Naive thymus-derived CD4-positive, alpha-beta T cell (primary cell): ENCODE measurements around the gene TBC1D5. TPM values are rescaled to one million over a fixed set of nuclear protein-coding genes. Genes with fewer than 3 reads are reported as not detected.

Source experiments
- ATAC-seq: fragments of 150-1000 bp; cut with Tn5 transposase; 2 replicates; pipeline ENCODE4 v1.10.0; 2021; ENCODE audit warnings: mild to moderate bottlenecking, moderate library complexity
- CTCF ChIA-PET: fragments of 350-600 bp; sonication (Branson Sonifier 250); formaldehyde crosslinking; loops from one replicate; lab custom pipeline; 2021; ENCODE audit warnings: antibody characterized with exemption; lab: Charles Lee
- POLR2A ChIA-PET: fragments of 350-600 bp; sonication (Branson Sonifier 250); formaldehyde crosslinking; loops from one replicate; lab custom pipeline; 2021; ENCODE audit warnings: antibody characterized with exemption, inconsistent platforms; lab: Charles Lee
- DNase-seq, 9 donors: peaks; one replicate each; pipeline versions ENCODE4 v3.0.0 to v3.0.0-alpha.2; 2020 to 2022; ENCODE audit warnings: mixed read lengths in 1 of 9
- H3K27ac ChIP-seq: one replicate; pipeline ENCODE4 v1.7.0; 2013; ENCODE audit warnings: mild to moderate bottlenecking, low read depth, low read length, moderate library complexity
- H3K27me3 ChIP-seq, 2 donors: one replicate each; pipeline ENCODE4 v1.7.0; 2013; ENCODE audit warnings: low read length in 2 of 2, mild to moderate bottlenecking in 2 of 2, moderate library complexity in 2 of 2; ENCODE audit not compliant: control insufficient read depth in 2 of 2, insufficient read depth in 2 of 2
- H3K36me3 ChIP-seq, 3 experiments: 1 replicate in 2 of 3; 2 replicates in 1 of 3; pipeline ENCODE4 v1.7.0; 2013; ENCODE audit warnings: low read length in 3 of 3, mild to moderate bottlenecking in 3 of 3, moderate library complexity in 1 of 3; ENCODE audit not compliant: insufficient read depth in 3 of 3, control insufficient read depth in 2 of 3
- H3K4me1 ChIP-seq, 2 donors: one replicate each; pipeline ENCODE4 v1.7.0; 2013; ENCODE audit warnings: low read length in 2 of 2, mild to moderate bottlenecking in 2 of 2, moderate library complexity in 1 of 2; ENCODE audit not compliant: control insufficient read depth in 2 of 2, insufficient read depth in 2 of 2
- H3K4me3 ChIP-seq: 2 replicates; pipeline ENCODE4 v1.7.0; 2013; ENCODE audit warnings: mild to moderate bottlenecking, low read length
- H3K9me3 ChIP-seq, 3 experiments: 1 replicate in 2 of 3; 2 replicates in 1 of 3; pipeline ENCODE4 v1.7.0; 2013; ENCODE audit warnings: low read length in 3 of 3; ENCODE audit not compliant: control insufficient read depth in 2 of 3
- H3K27ac Mint-ChIP-seq, 9 donors: one replicate each; pipeline ENCODE4 v1.8.0; 2020 to 2022; ENCODE audit warnings: mixed read lengths in 9 of 9, mild to moderate bottlenecking in 8 of 9, moderate library complexity in 5 of 9, inconsistent platforms in 2 of 9
- H3K27me3 Mint-ChIP-seq, 5 donors: one replicate each; pipeline ENCODE4 v1.8.0; 2021 to 2022; ENCODE audit warnings: mixed read lengths in 5 of 5, mild to moderate bottlenecking in 1 of 5
- H3K36me3 Mint-ChIP-seq, 5 donors: one replicate each; pipeline ENCODE4 v1.8.0; 2020 to 2022; ENCODE audit warnings: mixed read lengths in 5 of 5, mild to moderate bottlenecking in 3 of 5, inconsistent platforms in 1 of 5
- H3K4me1 Mint-ChIP-seq, 7 donors: one replicate each; pipeline ENCODE4 v1.8.0; 2020 to 2022; ENCODE audit warnings: mixed read lengths in 7 of 7, mild to moderate bottlenecking in 3 of 7, inconsistent platforms in 1 of 7
- H3K4me3 Mint-ChIP-seq, 10 donors: one replicate each; pipeline ENCODE4 v1.8.0; 2020 to 2022; ENCODE audit warnings: mild to moderate bottlenecking in 10 of 10, mixed read lengths in 10 of 10, moderate library complexity in 6 of 10, inconsistent platforms in 2 of 10
- H3K9me3 Mint-ChIP-seq, 11 donors: one replicate each; pipeline ENCODE4 v1.8.0; 2020 to 2022; ENCODE audit warnings: mixed read lengths in 11 of 11, mild to moderate bottlenecking in 4 of 11, inconsistent platforms in 1 of 11, moderate library complexity in 1 of 11
- intact Hi-C, 2 donors: fragments of 100-400 bp; cut with micrococcal nuclease; formaldehyde crosslinking; loops; one replicate each; pipeline ENCODE4 v1.15.1; 2023
- polyA plus RNA-seq, 2 donors: library from polyadenylated mRNA; unstranded; fragments of 300-500 nt; fragmentation: Illumina TruSeq; gene quantifications; one replicate each; pipeline ENCODE4 v1.2.3, GENCODE V29; 2021
- total RNA-seq, 6 experiments: library from RNA in 5 of 6; stranded (reverse) in 5 of 6; gene quantifications; 1 replicate in 5 of 6; 2 replicates in 1 of 6; pipeline ENCODE4 v1.2.3 and lab custom pipeline; 2021 to 2026

TBC1D5 gene
- total and polyA plus RNA-seq, 7 experiments from 2014 or later = 30.5 to 54.0 (median 37.4) TPM

- peaks cover 0 to 4% (median 0%) of the 10 kb centered on the region in 7 donors for H3K4me1 Mint-ChIP-seq
- H3K4me3 ChIP-seq = no peak overlapping the region
- no peaks in the 10 kb centered on the region for H3K36me3 ChIP-seq
- H3K27ac Mint-ChIP-seq = no peak overlapping the region
- DNase-seq (no peak), ATAC-seq (no peak)
- H3K27me3 ChIP-seq = no peaks in the 10 kb centered on the region
- CTCF ChIA-PET = interaction anchor here (0.7 kb wide), 1 partner anchor 9 kb away, joined by 3 read pairs; no protein-coding TSS in a partner anchor
- H3K4me3 Mint-ChIP-seq = no peak overlapping the region
- POLR2A ChIA-PET = no interaction called here
- H3K36me3 Mint-ChIP-seq = peaks cover 0 to 65% (median 26%) of the 10 kb centered on the region in 5 donors
- intact Hi-C loops = no loop called here
- peaks cover 0 to 15% (median 0%) of the 10 kb centered on the region in 11 donors for H3K9me3 Mint-ChIP-seq
- no peak overlapping the region for H3K27ac ChIP-seq
- no peaks in the 10 kb centered on the region for H3K4me1 ChIP-seq
- H3K27me3 Mint-ChIP-seq = no peaks in the 10 kb centered on the region
- no peaks in the 10 kb centered on the region for H3K9me3 ChIP-seq
These were observed 286.4 kb downstream of the TBC1D5 start for GRCh38 chr3:17456046-17456445.

- H3K4me3 Mint-ChIP-seq = no peak overlapping the region
- H3K4me1 ChIP-seq = no peaks in the 10 kb centered on the region
- ChIA-PET CTCF (no interaction called here), POLR2A (no interaction called here)
- no peak for DNase-seq
- intact Hi-C loops = no loop called here
- H3K27ac ChIP-seq = no peak overlapping the region
- H3K27ac Mint-ChIP-seq = no peak overlapping the region
- H3K36me3 Mint-ChIP-seq = peaks cover under 1 to 46% (median 34%) of the 10 kb centered on the region in 5 donors
- peaks cover 0 to 4% (median 0%) of the 10 kb centered on the region in 7 donors for H3K4me1 Mint-ChIP-seq
- H3K9me3 Mint-ChIP-seq = peaks cover 0 to 3% (median 0%) of the 10 kb centered on the region in 11 donors
- no peaks in the 10 kb centered on the region for H3K36me3 ChIP-seq
- no peak for ATAC-seq
- no peaks in the 10 kb centered on the region for H3K27me3 ChIP-seq
- H3K4me3 ChIP-seq = no peak overlapping the region
- no peaks in the 10 kb centered on the region for H3K9me3 ChIP-seq
- no peaks in the 10 kb centered on the region for H3K27me3 Mint-ChIP-seq
These were observed 297.6 kb downstream of the TBC1D5 start for GRCh38 chr3:17444865-17445264.

GRCh38 chr3:17443142-17443541 lies 299.3 kb downstream of the TBC1D5 start:
- no peaks in the 10 kb centered on the region for H3K4me1 ChIP-seq
- Mint-ChIP-seq H3K27me3 (no peaks in the 10 kb centered on the region), H3K4me3 (no peak overlapping the region), H3K27ac (no peak overlapping the region), H3K9me3 (peaks cover 0 to 7% (median 0%) of the 10 kb centered on the region in 11 donors), H3K4me1 (peaks cover 0 to 4% (median 0%) of the 10 kb centered on the region in 7 donors), H3K36me3 (peaks cover 5 to 47% (median 40%) of the 10 kb centered on the region in 5 donors)
- no peaks in the 10 kb centered on the region for H3K27me3 ChIP-seq
- no peak overlapping the region for H3K4me3 ChIP-seq
- ChIA-PET CTCF (no interaction called here), POLR2A (no interaction called here)
- H3K36me3 ChIP-seq = no peaks in the 10 kb centered on the region
- H3K27ac ChIP-seq = no peak overlapping the region
- DNase-seq (no peak), ATAC-seq (no peak)
- no peaks in the 10 kb centered on the region for H3K9me3 ChIP-seq
- intact Hi-C loops = no loop called here

GRCh38 chr3:17442332-17443049 lies 299.9 kb downstream of the TBC1D5 start:
- no peak overlapping the region for H3K27ac Mint-ChIP-seq
- CTCF ChIA-PET = no interaction called here
- Histone ChIP-seq H3K36me3 (no peaks in the 10 kb centered on the region), H3K4me3 (no peak overlapping the region), H3K4me1 (no peaks in the 10 kb centered on the region), H3K27ac (no peak overlapping the region), H3K27me3 (no peaks in the 10 kb centered on the region), H3K9me3 (no peaks in the 10 kb centered on the region)
- DNase-seq (no peak), ATAC-seq (no peak)
- no peak overlapping the region for H3K4me3 Mint-ChIP-seq
- peaks cover 5 to 49% (median 44%) of the 10 kb centered on the region in 5 donors for H3K36me3 Mint-ChIP-seq
- POLR2A ChIA-PET = no interaction called here
- peaks cover 0 to 4% (median 0%) of the 10 kb centered on the region in 7 donors for H3K4me1 Mint-ChIP-seq
- H3K27me3 Mint-ChIP-seq = no peaks in the 10 kb centered on the region
- intact Hi-C loops = no loop called here
- H3K9me3 Mint-ChIP-seq = peaks cover 0 to 9% (median 2%) of the 10 kb centered on the region in 11 donors

- Mint-ChIP-seq H3K4me1 (peaks cover 0 to 3% (median 0%) of the 10 kb centered on the region in 7 donors), H3K27me3 (no peaks in the 10 kb centered on the region), H3K9me3 (peaks cover 0 to 10% (median 0%) of the 10 kb centered on the region in 11 donors), H3K27ac (no peak overlapping the region), H3K36me3 (peaks cover 0 to 28% (median 20%) of the 10 kb centered on the region in 5 donors), H3K4me3 (no peak overlapping the region)
- no peak overlapping the region for H3K27ac ChIP-seq
- POLR2A ChIA-PET = no interaction called here
- no peaks in the 10 kb centered on the region for H3K36me3 ChIP-seq
- no peaks in the 10 kb centered on the region for H3K9me3 ChIP-seq
- CTCF ChIA-PET = no interaction called here
- no peaks in the 10 kb centered on the region for H3K27me3 ChIP-seq
- no peaks in the 10 kb centered on the region for H3K4me1 ChIP-seq
- DNase-seq (no peak), ATAC-seq (no peak)
- no peak overlapping the region for H3K4me3 ChIP-seq
- intact Hi-C loops = no loop called here
These were observed 308.6 kb downstream of the TBC1D5 start for GRCh38 chr3:17433876-17434275.

GRCh38 chr3:17432236-17432635 lies 310.2 kb downstream of the TBC1D5 start:
- Mint-ChIP-seq H3K4me1 (peaks cover 0 to 3% (median 0%) of the 10 kb centered on the region in 7 donors), H3K27me3 (no peaks in the 10 kb centered on the region), H3K27ac (no peak overlapping the region), H3K9me3 (peaks cover 0 to 4% (median 0%) of the 10 kb centered on the region in 11 donors), H3K36me3 (peaks cover 0 to 21% (median 13%) of the 10 kb centered on the region in 5 donors), H3K4me3 (no peak overlapping the region)
- ATAC-seq = no peak
- no peak for DNase-seq
- POLR2A ChIA-PET = no interaction called here
- Histone ChIP-seq H3K27me3 (no peaks in the 10 kb centered on the region), H3K9me3 (no peaks in the 10 kb centered on the region), H3K36me3 (no peaks in the 10 kb centered on the region), H3K4me3 (no peak overlapping the region), H3K27ac (no peak overlapping the region), H3K4me1 (no peaks in the 10 kb centered on the region)
- CTCF ChIA-PET = interaction anchor here (1.0 kb wide), 1 partner anchor 1556 kb away, joined by 4 read pairs; no protein-coding TSS in a partner anchor
- intact Hi-C loops = no loop called here
